Choroid plexus epithelial cell (primary cell): Measurements from ENCODE around the gene RSPH6A.

Experiments
- DNase-seq: peaks from one replicate; pipeline ENCODE4 v3.0.0-alpha.2; 2010; ENCODE audit warnings: low read depth
- H3K4me3 ChIP-seq: 2 replicates; pipeline ENCODE4 v1.5.1; 2011; ENCODE audit warnings: low read depth, mild to moderate bottlenecking, control low read depth, low read length, moderate library complexity
- CTCF ChIP-seq: conservative IDR thresholded peaks from 2 replicates; pipeline ENCODE4 v1.5.1; 2011; ENCODE audit warnings: low read depth, mild to moderate bottlenecking, control low read depth, inconsistent platforms, low read length, moderate library complexity

The RSPH6A gene

DNA sequence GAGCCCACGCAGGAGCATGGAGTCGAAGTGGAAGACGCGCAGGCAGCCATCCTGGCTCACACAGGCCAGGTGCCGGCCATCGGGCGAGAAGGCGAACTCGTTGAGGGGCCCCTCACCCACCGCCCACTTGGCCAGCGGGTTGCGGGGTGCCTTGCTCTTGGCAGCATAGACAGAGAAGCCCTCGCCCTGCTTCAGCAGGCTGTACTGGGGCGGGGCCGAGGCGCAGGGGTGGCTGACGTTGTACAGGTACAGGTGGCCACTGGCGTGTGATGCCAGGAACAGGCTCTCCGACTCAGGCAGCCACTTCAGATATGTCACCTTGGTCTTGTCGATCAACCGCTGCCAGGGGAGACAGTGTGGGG, 28.6 kb downstream of the RSPH6A start:
- no peak for DNase-seq
- no peak overlapping the region for H3K4me3 ChIP-seq
- TF ChIP-seq CTCF, result no peak

DNA sequence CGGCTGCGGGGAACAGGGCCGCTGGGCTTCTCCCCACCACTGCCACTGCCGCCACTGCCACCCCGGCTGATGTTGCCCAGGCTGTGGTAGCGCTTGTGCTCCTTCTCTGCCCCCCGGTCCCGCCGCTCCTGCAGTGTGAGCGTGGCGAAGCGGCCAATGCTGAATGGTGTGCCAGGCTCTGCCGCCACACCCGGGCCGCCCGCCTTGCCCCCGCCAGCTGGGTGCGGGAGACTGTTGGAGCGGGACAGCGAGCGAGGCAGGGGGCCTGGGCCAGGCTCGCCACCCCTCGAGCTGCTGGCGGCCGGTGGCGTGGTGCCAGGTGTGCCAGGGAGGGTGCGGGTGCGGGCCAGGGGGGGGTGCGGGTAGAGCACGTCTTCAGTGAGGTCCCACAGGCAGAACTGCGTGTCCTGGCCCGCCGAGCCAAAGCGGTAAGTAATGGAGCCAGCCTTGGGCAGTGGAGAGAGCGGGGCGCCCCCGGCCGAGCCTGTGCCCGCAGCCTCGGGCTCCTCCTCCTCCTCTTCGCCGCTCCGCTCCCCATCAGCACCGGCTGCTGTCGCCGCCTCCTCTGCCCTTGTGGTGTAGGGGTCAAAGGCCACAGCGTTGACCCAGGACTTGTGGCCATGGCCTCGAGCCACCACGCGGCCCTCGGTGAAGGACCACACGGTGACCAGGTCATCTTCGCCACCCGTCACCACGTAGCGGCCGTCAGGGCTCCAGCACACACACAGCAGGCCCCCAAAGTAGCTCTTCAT, 29.2 kb downstream of the RSPH6A start:
- H3K4me3 ChIP-seq, result no peak overlapping the region
- TF ChIP-seq CTCF, result no peak
- DNase-seq, result no peak

DNA sequence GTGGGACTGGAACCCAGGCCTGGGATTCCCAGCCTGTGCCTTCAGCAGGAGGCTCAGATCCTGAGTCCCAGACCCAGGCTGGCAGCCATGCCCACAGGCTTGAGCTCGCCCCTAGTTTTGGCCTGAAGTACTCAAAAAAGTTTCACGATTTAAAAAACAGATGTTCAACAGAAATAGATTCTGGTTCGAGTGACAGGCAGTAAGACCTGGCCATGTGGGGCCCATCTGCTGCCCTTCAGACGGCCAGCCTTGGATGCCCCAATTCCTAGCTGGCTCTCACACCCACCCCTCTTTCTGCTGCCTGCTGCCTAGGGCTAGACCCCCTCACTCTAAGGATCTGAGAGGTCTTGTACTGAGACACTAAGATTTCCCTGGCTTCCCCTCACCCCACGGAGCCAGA, 30.0 kb downstream of the RSPH6A start:
- TF ChIP-seq CTCF, result no peak
- no peak for DNase-seq
- H3K4me3 ChIP-seq, result no peak overlapping the region

DNA sequence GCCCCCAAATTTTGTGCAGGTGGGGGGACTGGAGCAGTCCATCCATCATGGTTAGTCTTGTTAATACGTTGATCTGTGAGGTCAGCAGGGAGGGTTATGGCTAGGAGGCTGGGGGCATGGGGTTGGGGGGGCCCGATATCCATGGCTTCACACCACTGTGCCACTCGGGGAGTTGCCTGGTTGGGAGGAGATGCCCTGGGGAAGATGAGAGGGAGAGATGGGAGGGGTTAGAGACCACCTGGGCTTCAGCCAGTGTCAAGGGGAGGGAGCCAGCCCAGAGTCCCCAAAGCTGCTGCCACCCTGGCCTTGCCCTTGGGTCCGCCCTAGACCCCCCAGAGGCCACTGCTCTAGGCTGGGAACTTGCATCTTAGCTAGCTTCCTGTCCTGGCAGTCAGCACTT, 31.0 kb downstream of the RSPH6A start:
- no peak for TF ChIP-seq CTCF
- H3K4me3 ChIP-seq, result no peak overlapping the region
- no peak for DNase-seq

- DNase-seq, result peak; percentile 67
- TF ChIP-seq CTCF, result no peak
- H3K4me3 ChIP-seq, result peak overlapping the region; percentile 64
Measured at GRCh38 chr19:45782820-45783785, 32.0 kb downstream of the RSPH6A start.

DNA sequence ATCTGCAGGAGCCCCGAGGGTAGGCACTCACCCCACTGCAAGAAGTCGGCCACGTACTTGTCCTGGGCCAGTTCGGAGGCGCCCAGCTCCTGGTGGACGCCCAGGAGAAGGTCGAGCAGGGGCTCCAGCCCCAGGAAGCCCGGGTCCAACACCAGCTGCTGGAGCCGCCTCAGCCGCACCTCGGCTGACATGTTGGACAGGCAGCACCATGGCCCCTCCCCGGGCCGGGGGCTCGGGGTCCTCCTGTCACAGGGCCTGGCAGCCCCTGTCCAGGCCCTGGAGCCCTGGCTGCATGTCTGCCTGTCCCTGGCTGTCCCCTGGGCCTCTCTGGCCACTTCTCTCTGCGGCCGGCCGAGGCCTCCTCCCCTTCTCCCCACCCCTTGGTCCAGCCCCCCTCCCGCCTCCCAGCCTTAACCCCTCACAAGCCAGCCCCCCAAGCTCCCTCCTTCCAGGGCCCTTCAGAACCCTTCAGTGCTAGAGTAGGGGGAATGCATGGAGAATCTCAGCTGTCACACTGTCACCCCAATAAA, 32.9 kb downstream of the RSPH6A start, which contains the start of gene DMPK:
Gene DMPK (minus strand): TSS at position 329 of the 530 bp plus-strand sequence. CDS start 138 bp downstream, at position 191.
- no peak for DNase-seq
- TF ChIP-seq CTCF, result no peak

More for the DNA sequence above, 32.9 kb downstream of the RSPH6A start, which contains the start of gene DMPK:
- peak within 1 kb of the TSS; percentile 64 for H3K4me3 ChIP-seq
